Measurements from ENCODE around the gene GRM8.

The GRM8 gene

GRCh38 chr7:127047521-127047920 is 205.2 kb downstream of the GRM8 start:
- CTCF ChIA-PET = no interaction called here
- POLR2A ChIA-PET = no interaction called here
- no peak for TF ChIP-seq LEF1 (IDR thresholded peaks at IDR 0.05; ENCODE audit: borderline replicate concordance)
- TF ChIP-seq FOXK2 (IDR thresholded peaks at IDR 0.05) = no peak
- no peak for DNase-seq (ENCODE audit: extremely low spot score)

DNA sequence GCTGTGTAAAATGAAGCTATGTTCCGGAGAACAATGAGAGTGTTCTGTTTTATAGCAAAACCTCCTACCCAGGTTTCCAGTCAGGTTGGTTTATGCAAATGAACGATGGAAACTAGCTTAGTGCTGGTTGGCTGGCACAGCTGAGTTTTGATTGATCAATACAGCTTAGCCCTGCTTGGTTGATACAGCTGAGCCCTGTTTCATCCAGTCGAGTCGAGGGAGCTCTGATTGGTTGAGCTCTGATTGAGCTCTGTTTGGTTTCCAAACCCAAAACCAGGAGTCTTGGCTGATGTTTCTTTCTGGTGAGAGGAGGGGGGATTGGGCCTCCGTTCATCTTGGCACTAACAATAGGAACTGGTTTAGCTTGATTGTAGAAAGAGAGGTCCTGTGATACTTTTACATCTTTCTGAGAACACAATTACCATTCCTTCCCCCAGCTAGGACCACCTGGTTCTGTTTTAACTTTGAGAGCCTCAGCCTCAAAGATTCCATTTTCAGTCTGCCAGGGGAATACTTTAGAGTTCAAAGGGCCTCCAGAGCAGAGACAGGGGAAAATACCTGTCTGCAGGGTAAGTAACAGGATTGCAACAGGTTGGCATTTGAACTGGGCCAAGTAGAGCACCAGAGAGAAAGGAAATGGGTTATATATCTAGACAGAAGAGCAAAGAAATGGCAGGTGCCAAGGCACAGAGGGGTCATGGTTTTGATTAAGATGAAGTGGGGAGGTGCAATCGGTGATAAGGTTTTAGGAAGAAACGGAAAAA is 210.9 kb downstream of the GRM8 start:
- no peak for DNase-seq (ENCODE audit: extremely low spot score)
- CTCF ChIA-PET = no interaction called here
- TF ChIP-seq BHLHE40 (IDR thresholded peaks at IDR 0.05; ENCODE audit: borderline replicate concordance) (no peak), FOXM1 (IDR thresholded peaks at IDR 0.05; ENCODE audit: borderline replicate concordance) (no peak), L3MBTL2 (conservative IDR thresholded peaks at IDR 0.05) (no peak)
- POLR2A ChIA-PET = no interaction called here

GRCh38 chr7:127040042-127040441 is 212.7 kb downstream of the GRM8 start:
- POLR2A ChIA-PET = no interaction called here
- CTCF ChIA-PET = no interaction called here
- DNase-seq (ENCODE audit: extremely low spot score) = no peak
- TF ChIP-seq FOXM1 (IDR thresholded peaks at IDR 0.05; ENCODE audit: borderline replicate concordance) (no peak), LEF1 (IDR thresholded peaks at IDR 0.05; ENCODE audit: borderline replicate concordance) (no peak), SUZ12 (IDR thresholded peaks at IDR 0.05) (no peak), ELF4 (IDR thresholded peaks at IDR 0.05) (no peak), BHLHE40 (IDR thresholded peaks at IDR 0.05; ENCODE audit: borderline replicate concordance) (no peak), NFRKB (IDR thresholded peaks at IDR 0.05) (no peak), SP1 (IDR thresholded peaks at IDR 0.05) (no peak), FOXA1 (IDR thresholded peaks at IDR 0.05) (no peak), TARDBP (IDR thresholded peaks at IDR 0.05) (no peak), ZNF384 (IDR thresholded peaks at IDR 0.05) (no peak)

DNA sequence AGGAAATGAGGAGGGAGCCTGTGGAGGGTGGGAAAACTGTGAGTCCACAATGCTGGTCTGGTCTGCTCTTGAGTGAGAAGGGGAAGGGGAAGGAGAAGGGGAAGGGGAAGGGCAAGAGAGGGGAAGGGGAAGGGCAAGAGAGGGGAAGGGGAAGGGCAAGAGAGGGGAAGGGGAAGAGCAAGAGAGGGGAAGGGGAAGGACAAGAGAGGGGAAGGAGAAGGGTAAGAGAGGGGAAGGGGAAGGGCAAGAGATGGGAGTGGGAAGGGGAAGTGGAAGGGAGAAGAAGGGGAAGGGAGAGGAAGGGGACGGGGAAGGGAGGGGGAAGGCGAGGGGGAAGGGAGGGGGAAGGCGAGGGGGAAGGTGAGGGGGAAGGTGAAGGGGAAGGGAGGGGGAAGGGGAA is 213.2 kb downstream of the GRM8 start:
- CTCF ChIA-PET = no interaction called here
- no peak for DNase-seq (ENCODE audit: extremely low spot score)
- TF ChIP-seq FOXK2 (IDR thresholded peaks at IDR 0.05) (no peak), LEF1 (IDR thresholded peaks at IDR 0.05; ENCODE audit: borderline replicate concordance) (no peak), SP1 (IDR thresholded peaks at IDR 0.05) (no peak), TARDBP (IDR thresholded peaks at IDR 0.05) (no peak), SUZ12 (IDR thresholded peaks at IDR 0.05) (no peak), FOXM1 (IDR thresholded peaks at IDR 0.05; ENCODE audit: borderline replicate concordance) (no peak), L3MBTL2 (conservative IDR thresholded peaks at IDR 0.05) (no peak), HDGF (IDR thresholded peaks at IDR 0.05; ENCODE audit: borderline replicate concordance) (no peak), FOXA1 (IDR thresholded peaks at IDR 0.05) (no peak), ELF4 (IDR thresholded peaks at IDR 0.05) (no peak), ZNF384 (IDR thresholded peaks at IDR 0.05) (no peak), BHLHE40 (IDR thresholded peaks at IDR 0.05; ENCODE audit: borderline replicate concordance) (no peak), NFRKB (IDR thresholded peaks at IDR 0.05) (no peak), CTBP1 (IDR thresholded peaks at IDR 0.05; ENCODE audit: borderline replicate concordance) (no peak), ARNT (IDR thresholded peaks at IDR 0.05) (no peak)
- TF ChIP-seq, protein P1, sequence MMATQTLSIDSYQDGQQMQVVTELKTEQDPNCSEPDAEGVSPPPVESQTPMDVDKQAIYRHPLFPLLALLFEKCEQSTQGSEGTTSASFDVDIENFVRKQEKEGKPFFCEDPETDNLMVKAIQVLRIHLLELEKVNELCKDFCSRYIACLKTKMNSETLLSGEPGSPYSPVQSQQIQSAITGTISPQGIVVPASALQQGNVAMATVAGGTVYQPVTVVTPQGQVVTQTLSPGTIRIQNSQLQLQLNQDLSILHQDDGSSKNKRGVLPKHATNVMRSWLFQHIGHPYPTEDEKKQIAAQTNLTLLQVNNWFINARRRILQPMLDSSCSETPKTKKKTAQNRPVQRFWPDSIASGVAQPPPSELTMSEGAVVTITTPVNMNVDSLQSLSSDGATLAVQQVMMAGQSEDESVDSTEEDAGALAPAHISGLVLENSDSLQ (IDR thresholded peaks at IDR 0.05) = no peak
- POLR2A ChIA-PET = no interaction called here

GRCh38 chr7:127035203-127035849 is 217.4 kb downstream of the GRM8 start:
- ChIA-PET CTCF (no interaction called here), POLR2A (no interaction called here)
- no peak for DNase-seq (ENCODE audit: extremely low spot score)
- no peak for TF ChIP-seq BHLHE40 (IDR thresholded peaks at IDR 0.05; ENCODE audit: borderline replicate concordance)
- TF ChIP-seq CTBP1 (IDR thresholded peaks at IDR 0.05; ENCODE audit: borderline replicate concordance) = no peak
- no peak for TF ChIP-seq L3MBTL2 (conservative IDR thresholded peaks at IDR 0.05)
- TF ChIP-seq LEF1 (IDR thresholded peaks at IDR 0.05; ENCODE audit: borderline replicate concordance) = no peak
- TF ChIP-seq ARNT (IDR thresholded peaks at IDR 0.05) = no peak
- no peak for TF ChIP-seq SUZ12 (IDR thresholded peaks at IDR 0.05)
- no peak for TF ChIP-seq HDGF (IDR thresholded peaks at IDR 0.05; ENCODE audit: borderline replicate concordance)
- TF ChIP-seq ZNF384 (IDR thresholded peaks at IDR 0.05) = no peak
- no peak for TF ChIP-seq FOXM1 (IDR thresholded peaks at IDR 0.05; ENCODE audit: borderline replicate concordance)
- no peak for TF ChIP-seq ELF4 (IDR thresholded peaks at IDR 0.05)

GRCh38 chr7:127034186-127034806 is 218.4 kb downstream of the GRM8 start:
- no peak for DNase-seq (ENCODE audit: extremely low spot score)
- no peak for TF ChIP-seq LEF1 (IDR thresholded peaks at IDR 0.05; ENCODE audit: borderline replicate concordance)
- no peak for TF ChIP-seq HDGF (IDR thresholded peaks at IDR 0.05; ENCODE audit: borderline replicate concordance)
- TF ChIP-seq ELF4 (IDR thresholded peaks at IDR 0.05) = no peak
- TF ChIP-seq ZNF384 (IDR thresholded peaks at IDR 0.05) = no peak
- TF ChIP-seq, protein P1 (IDR thresholded peaks at IDR 0.05) = no peak
- TF ChIP-seq SUZ12 (IDR thresholded peaks at IDR 0.05) = no peak
- no peak for TF ChIP-seq NFRKB (IDR thresholded peaks at IDR 0.05)
- no peak for TF ChIP-seq ARNT (IDR thresholded peaks at IDR 0.05)
- TF ChIP-seq FOXK2 (IDR thresholded peaks at IDR 0.05) = no peak
- TF ChIP-seq CTBP1 (IDR thresholded peaks at IDR 0.05; ENCODE audit: borderline replicate concordance) = no peak
- no peak for TF ChIP-seq TARDBP (IDR thresholded peaks at IDR 0.05)
- TF ChIP-seq SP1 (IDR thresholded peaks at IDR 0.05) = no peak
- no peak for TF ChIP-seq L3MBTL2 (conservative IDR thresholded peaks at IDR 0.05)
- no peak for TF ChIP-seq BHLHE40 (IDR thresholded peaks at IDR 0.05; ENCODE audit: borderline replicate concordance)
- no peak for TF ChIP-seq FOXM1 (IDR thresholded peaks at IDR 0.05; ENCODE audit: borderline replicate concordance)
- no peak for TF ChIP-seq FOXA1 (IDR thresholded peaks at IDR 0.05)
- POLR2A ChIA-PET = no interaction called here
- CTCF ChIA-PET = no interaction called here

All from HEK293T (cell line).